Measurements from ENCODE around the gene UPF2.

DNA sequence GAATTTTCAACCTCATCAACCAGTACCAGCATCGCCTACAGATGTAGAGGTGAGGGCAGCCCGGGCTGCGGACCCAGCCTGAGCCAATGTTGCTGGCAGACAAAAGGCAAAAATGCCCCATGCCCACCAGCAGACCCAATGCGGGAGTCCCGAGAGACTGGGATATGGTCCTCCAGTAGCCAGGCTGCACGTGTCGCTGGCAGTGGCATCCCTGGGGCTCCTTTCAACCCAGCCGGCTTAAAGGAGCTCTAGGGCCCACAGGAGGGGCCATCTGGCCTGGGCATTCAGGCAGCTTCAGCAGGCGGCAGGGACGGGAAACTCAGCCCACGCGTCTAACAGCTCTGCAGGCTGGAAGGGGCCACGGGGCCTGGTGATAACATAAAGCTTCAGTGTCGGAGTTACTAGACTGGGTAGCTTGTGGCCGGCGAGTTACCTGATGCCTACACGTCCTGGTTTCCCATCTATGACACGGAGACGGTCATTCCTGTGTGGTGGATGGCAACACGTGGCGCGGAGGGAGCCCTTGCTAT lies 148.8 kb downstream of the UPF2 start:
- no peak for TF ChIP-seq POLR2A (IDR thresholded peaks at IDR 0.05; ENCODE audit: extremely low read depth, insufficient read length)
- TF ChIP-seq, protein P1, sequence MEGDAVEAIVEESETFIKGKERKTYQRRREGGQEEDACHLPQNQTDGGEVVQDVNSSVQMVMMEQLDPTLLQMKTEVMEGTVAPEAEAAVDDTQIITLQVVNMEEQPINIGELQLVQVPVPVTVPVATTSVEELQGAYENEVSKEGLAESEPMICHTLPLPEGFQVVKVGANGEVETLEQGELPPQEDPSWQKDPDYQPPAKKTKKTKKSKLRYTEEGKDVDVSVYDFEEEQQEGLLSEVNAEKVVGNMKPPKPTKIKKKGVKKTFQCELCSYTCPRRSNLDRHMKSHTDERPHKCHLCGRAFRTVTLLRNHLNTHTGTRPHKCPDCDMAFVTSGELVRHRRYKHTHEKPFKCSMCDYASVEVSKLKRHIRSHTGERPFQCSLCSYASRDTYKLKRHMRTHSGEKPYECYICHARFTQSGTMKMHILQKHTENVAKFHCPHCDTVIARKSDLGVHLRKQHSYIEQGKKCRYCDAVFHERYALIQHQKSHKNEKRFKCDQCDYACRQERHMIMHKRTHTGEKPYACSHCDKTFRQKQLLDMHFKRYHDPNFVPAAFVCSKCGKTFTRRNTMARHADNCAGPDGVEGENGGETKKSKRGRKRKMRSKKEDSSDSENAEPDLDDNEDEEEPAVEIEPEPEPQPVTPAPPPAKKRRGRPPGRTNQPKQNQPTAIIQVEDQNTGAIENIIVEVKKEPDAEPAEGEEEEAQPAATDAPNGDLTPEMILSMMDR (IDR thresholded peaks at IDR 0.05; ENCODE audit: low read depth, low read length), result no peak
- TF ChIP-seq, protein P2, sequence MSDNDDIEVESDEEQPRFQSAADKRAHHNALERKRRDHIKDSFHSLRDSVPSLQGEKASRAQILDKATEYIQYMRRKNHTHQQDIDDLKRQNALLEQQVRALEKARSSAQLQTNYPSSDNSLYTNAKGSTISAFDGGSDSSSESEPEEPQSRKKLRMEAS (IDR thresholded peaks at IDR 0.05; ENCODE audit: low read depth, low read length), result 0 out of 2 replicates have a peak, but pooled peaks have one; percentile 10

All from NB4 (cell line).